AG04450 (cell line): ENCODE results near the gene CTXND2. TPM values are rescaled to one million over a fixed set of nuclear protein-coding genes. Genes with fewer than 3 reads are reported as not detected.
"Not testable (repeated sequence)": the region's sequence is repeated elsewhere in the genome, so short reads cannot be mapped to it uniquely, and the experiment has no call there.

Experiments used
- CTCF ChIA-PET: fragments of 300-600, 350-600 bp; formaldehyde crosslinking; extraction: SDS; loops from one replicate; lab custom pipeline; 2022; ENCODE audit warnings: antibody characterized with exemption, inconsistent platforms; lab: Charles Lee
- POLR2A ChIA-PET: fragments of 350-600 bp; formaldehyde crosslinking; extraction: SDS; loops from one replicate; lab custom pipeline; 2021; ENCODE audit warnings: antibody characterized with exemption, inconsistent platforms; lab: Yijun Ruan, JAX
- DNase-seq: peaks from one replicate; pipeline ENCODE4 v3.0.0-alpha.2; 2011; ENCODE audit warnings: low read depth, low spot score
- H3K27ac ChIP-seq: one replicate; pipeline ENCODE4 v1.5.1; 2012; ENCODE audit warnings: low read depth, low read length, control low read depth
- H3K27me3 ChIP-seq: one replicate; pipeline ENCODE4 v1.6.0; 2012; ENCODE audit warnings: low read length; ENCODE audit not compliant: control insufficient read depth, insufficient read depth
- H3K4me3 ChIP-seq: 2 replicates; pipeline ENCODE4 v1.5.1; 2011; ENCODE audit warnings: mild to moderate bottlenecking, low read depth, low read length, control low read depth
- H3K9me3 ChIP-seq: 2 replicates; pipeline ENCODE4 v1.5.1; 2012; ENCODE audit warnings: low read length; ENCODE audit not compliant: control insufficient read depth, insufficient read depth
- CTCF ChIP-seq: IDR thresholded peaks from 2 replicates; pipeline ENCODE4 v1.5.1; 2011; ENCODE audit warnings: low read depth, low read length, control low read depth, inconsistent platforms
- polyA minus RNA-seq: library from RNA; depleted of rRNA, polyadenylated mRNA; stranded (reverse); fragments of >200 nt; gene quantifications from 2 replicates; pipeline ENCODE4 v1.2.3, GENCODE V29; 2011; rRNA and poly(A)+ RNA removed
- polyA plus RNA-seq: library from polyadenylated mRNA; depleted of rRNA; stranded (reverse); fragments of >200 nt; gene quantifications from 2 replicates; pipeline ENCODE4 v1.2.3, GENCODE V29; 2011; rRNA removed

CTXND2 gene
- polyA plus RNA-seq (not detected in 2 replicates), polyA minus RNA-seq (not detected in 2 replicates)

DNA sequence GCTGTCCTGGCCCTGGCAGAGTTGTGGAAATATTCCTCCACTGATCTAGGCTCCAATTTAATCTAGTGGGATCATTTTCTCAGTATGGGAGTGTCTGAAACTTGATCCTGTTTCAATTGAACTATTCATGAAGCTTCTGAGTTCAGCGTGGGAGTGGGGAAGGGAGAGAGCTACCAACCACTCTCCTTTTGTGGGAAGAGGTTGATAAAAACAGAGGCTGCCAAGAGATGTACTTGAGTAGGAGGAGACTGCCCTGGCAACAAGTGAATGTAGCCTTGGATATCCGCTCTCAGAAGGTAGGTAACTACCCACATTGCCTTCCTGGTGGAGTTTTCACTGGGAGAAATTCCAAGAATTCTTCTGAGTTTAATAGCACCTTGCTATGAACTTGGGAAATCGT lies at the start of gene CTXND2:
CTXND2 (plus strand) TSS at position 119 of the 400 bp plus-strand sequence. CDS start 25,179 bp downstream, outside the sequence.
- POLR2A ChIA-PET: no interaction called here
- no peaks in the 10 kb centered on the region for H3K27me3 ChIP-seq
- TF ChIP-seq CTCF: no peak

GRCh38 chr1:150840850-150841249 lies 46.1 kb upstream of the CTXND2 start:
- not testable (repeated sequence) for H3K4me3 ChIP-seq, H3K27ac ChIP-seq, H3K9me3 ChIP-seq, DNase-seq, H3K27me3 ChIP-seq
- ChIA-PET CTCF (interaction anchor here (1.2 kb wide), 1 partner anchor 82 kb away, joined by 3 read pairs; no protein-coding TSS in a partner anchor), POLR2A (interaction anchor here (0.7 kb wide), 1 partner anchor 9 kb away, joined by 6 read pairs; no protein-coding TSS in a partner anchor)

More for the DNA sequence above, at the start of gene CTXND2:
- DNase-seq: no peak
- no peak within 1 kb of the TSS for H3K27ac ChIP-seq
- H3K4me3 ChIP-seq: no peak within 1 kb of the TSS
- H3K9me3 ChIP-seq: no peaks in the 10 kb centered on the region
- CTCF ChIA-PET: interaction anchor here (1.3 to 2.7 kb wide), 2 partner anchors 36 to 326 kb away, joined by 4 to 18 read pairs; no protein-coding TSS in a partner anchor

DNA sequence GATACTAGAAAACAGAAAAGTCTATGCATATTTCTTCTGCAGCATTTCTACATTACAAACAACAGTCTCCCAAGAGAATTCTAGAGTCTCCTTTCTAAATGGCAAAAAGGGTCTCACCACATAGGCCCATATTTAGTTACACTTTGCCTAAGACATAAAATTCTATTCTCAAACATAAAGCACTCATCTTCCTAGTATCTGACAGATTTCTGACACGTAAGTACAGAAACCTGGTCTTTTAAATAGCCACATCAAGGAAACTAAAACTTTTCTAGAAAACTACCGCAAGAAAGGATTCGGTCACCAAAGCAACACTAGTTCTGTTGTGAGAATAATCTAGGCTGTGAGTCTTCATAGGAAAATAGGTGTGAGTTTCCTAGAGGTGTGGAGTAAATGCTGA lies 45.3 kb upstream of the CTXND2 start:
- H3K4me3 ChIP-seq: no peak overlapping the region
- ChIA-PET POLR2A (no interaction called here), CTCF (no interaction called here)
- H3K27ac ChIP-seq: no peak overlapping the region
- no peaks in the 10 kb centered on the region for H3K9me3 ChIP-seq
- no peak for DNase-seq
- no peaks in the 10 kb centered on the region for H3K27me3 ChIP-seq
- TF ChIP-seq CTCF: no peak

GRCh38 chr1:150842343-150842742 lies 44.6 kb upstream of the CTXND2 start:
- no peak for TF ChIP-seq CTCF
- H3K9me3 ChIP-seq: no peaks in the 10 kb centered on the region
- no peak overlapping the region for H3K4me3 ChIP-seq
- H3K27ac ChIP-seq: no peak overlapping the region
- POLR2A ChIA-PET: no interaction called here
- CTCF ChIA-PET: interaction anchor here (0.7 kb wide), 1 partner anchor 29 kb away, joined by 3 read pairs; no protein-coding TSS in a partner anchor
- DNase-seq: no peak
- H3K27me3 ChIP-seq: no peaks in the 10 kb centered on the region

GRCh38 chr1:150842964-150843363 lies 44.0 kb upstream of the CTXND2 start:
- ChIA-PET POLR2A (no interaction called here), CTCF (no interaction called here)
- no peaks in the 10 kb centered on the region for H3K9me3 ChIP-seq
- no peaks in the 10 kb centered on the region for H3K27me3 ChIP-seq
- no peak for TF ChIP-seq CTCF
- no peak for DNase-seq
- no peak overlapping the region for H3K4me3 ChIP-seq
- H3K27ac ChIP-seq: no peak overlapping the region
